ENCODE results near the gene METAP1.
"Not testable (repeated sequence)": the region's sequence is repeated elsewhere in the genome, so short reads cannot be mapped to it uniquely, and the experiment has no call there.

The METAP1 gene

DNA sequence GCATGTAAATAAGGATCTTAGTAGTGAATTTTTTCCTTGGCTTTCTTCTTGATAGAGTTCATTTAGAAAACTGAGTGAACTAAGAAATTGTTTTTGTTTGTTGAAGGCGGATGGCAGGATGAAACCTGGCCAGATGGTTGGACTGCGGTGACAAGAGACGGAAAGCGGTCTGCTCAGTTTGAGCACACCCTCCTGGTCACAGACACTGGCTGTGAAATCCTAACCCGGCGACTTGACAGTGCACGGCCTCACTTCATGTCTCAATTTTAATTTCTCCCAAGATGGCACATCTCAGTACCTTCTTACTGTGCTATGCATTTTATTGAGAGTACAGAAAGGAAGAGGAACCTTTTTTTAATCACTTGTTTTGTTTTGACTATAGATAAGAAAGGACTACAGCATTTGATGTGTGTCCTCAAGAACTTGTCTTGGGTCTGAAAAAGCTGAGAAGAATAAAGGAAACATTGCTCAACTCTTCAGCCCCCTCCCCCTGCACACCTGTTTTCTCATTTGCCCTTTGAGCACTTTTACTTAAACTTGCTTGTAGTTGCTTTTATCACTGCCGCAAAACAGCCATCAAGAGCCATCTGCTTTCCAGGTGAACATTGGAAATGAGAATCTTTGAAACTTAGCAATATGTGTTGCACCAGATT, 65.7 kb downstream of the METAP1 start:
- DNase-seq = no peak

DNA sequence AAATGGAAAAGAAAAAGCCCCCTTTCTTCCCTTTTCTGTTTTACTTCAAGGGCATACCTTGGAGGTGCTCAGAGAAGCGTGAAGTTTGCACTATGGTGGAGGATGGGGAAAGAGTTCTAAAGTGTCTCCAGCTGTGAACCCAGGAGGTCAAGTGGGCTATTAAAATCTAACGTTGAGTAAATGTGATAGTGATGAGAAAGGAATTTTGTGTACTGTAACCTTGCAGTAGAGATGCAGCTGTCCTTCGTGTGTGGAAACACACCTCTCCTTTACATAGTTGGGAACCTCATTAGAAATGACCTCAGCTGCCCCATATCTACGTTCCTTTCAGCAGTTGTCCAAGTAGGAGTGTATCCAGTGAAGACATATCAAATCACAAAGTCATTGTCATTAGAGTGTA, 66.6 kb downstream of the METAP1 start:
- peak; percentile 45 for DNase-seq

DNA sequence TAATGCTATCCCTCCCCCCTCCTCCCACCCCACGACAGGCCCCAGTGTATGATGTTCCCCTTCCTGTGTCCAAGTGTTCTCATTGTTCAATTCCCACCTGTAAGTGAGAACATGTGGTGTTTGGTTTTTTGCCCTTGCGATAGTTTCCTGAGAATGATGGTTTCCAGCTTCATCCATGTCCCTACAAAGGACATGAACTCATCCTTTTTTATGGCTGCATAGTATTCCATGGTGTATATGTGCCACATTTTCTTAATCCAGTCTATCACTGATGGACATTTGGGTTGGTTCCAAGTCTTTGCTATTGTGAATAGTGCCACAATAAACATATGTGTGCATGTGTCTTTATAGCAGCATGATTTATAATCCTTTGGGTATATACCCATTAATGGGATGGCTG, 70.0 kb downstream of the METAP1 start:
- DNase-seq = not testable (repeated sequence)

DNA sequence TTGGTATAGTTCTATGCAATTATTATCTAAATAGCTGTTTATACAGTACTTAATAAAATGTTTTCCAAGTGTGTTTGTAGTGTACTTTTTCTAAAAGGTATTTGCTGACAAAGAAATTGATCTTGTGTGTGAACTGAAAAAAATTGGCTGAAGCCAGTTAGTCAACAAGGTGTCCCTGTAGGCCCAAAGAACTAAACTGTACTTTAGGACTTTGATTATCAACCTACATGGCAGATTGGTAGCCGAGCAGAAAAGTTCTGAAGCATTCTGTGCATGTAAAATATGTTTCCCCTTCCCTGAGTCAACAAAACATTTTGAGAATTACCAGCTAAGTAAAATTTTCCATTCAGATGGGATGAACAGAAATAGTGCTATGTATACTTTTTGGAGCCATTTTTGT, 72.1 kb downstream of the METAP1 start:
- DNase-seq = no peak

DNA sequence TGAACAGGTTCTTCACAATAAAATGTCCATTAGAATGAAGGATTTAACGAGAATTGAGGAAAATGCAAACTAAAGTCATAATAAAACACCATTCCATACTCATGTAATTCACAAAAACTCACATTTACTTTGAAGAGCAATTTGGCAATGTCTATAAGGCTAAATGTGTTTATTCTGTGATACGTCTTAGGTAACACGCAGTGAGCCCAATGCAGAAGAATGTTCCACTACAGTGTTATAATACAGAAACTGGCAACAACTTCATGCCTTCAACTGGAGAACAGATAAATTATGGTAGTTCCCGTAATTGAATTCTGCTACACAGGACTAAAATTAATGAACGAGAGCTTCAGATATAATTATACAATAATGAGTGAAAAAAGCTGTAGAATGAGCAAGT, 75.6 kb downstream of the METAP1 start:
- no peak for DNase-seq

DNA sequence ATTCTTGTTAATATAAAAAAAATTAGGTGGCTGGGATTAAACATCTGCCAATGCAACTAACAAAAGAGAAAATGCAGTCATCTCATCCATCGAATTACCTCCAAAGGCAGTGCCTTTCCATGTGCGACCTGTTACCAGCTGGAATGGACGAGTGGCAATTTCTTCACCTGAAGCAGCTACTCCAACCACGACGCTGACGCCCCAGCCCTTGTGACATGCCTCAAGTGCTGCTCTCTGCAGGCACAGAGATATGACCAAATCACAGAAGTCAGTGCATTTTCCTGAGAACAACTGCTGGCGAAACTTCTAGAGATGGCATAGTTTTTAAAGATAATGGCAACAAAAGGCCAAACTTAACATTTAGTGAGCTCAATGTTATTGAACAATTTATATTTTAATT, 79.3 kb downstream of the METAP1 start:
- no peak for DNase-seq

DNA sequence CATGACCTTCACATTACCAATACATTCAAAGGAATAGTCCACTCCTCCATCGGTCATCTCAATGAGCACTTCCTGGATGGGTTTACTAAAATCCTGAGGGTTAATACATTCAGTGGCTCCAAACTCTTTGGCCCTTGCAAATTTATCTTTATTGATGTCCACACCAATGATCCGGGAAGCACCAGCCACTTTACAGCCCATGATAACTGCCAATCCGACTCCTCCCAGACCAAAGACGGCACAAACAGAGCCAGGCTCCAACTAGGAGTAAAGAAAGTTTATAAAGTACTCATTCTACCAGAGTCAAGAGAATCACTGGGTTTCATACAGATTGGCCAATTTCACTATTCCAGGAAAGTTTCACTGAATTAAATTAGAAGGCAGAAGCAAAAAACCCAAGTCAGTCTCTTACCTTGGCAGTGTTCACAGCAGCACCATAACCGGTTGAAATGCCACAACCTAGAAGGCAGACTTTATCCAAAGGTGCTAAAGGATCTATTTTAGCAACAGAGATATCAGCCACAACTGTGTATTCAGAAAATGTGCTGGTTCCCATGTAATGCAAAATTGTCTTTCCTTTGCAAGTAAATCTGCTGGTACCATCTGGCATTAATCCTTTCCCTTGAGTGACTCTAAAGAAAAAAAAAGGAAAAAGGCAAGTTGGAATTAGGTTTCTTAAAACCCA, 80.9 kb downstream of the METAP1 start:
- DNase-seq = no peak

DNA sequence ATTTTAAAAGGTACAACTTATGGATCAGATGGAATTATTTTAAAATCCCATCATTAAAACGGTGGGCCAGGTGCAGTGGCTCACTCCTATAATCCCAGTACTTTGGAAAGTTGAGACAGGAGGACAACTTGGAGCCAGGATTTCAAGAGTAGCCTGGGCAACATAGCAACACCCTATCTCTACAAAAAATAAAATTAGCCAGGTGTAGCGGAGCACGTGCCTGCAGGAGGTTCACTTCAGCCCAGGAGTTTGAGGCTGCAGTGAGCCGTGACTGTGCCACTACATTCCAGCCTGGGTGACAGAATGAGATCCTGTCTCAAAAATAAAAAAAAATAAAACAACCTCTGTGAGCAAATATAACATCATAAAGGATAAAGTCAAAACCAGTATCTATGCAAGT, 81.7 kb downstream of the METAP1 start:
- no peak for DNase-seq

DNA sequence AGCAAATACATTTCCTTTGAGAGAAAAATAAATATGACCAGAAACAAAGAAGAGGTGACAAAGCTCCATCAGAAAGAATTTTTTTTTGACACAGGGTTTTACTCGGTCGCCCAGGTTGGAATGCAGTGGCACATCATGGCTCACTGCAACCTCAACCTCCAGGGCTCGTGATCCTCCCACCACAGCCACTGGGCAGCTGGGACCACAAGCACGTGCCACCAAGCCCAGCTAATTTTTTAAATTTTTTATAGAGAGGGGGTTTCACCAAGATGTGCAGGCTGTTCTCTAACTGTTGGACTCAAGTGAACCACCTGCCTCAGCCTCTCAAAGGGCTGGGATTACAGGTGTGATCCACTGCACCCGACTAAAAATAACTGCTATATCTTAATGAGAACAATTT, 82.8 kb downstream of the METAP1 start:
- no peak for DNase-seq

DNA sequence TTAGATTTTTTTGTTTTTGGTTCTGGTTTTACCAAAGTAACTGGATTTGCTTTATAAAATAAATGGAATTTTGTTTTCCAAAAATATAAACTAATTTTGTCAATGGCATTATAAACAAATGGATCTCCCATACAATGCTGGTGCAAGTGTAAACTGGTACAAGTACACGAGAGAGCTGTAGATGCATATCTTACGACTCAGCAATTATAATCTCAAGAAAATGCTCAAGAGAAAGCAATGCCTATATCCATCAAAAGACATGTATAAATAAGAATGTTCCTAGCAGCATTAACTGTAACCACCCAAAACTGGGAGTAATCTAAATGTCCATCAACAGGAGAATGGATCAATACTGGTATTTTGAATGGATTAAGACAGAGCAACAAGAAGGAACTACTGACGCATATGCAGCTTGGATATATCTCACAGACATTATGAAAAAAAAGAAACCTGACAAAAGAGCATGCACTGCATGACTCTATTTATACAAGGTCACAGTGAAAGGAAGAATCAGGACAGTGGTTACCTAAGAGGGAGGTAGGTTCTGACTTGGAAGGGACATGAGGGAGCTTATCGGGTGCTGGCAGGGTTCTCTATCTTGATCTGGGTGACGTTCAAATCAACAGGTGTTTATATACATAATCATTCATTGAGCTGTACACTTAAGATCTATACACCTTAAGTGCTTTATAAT, 83.6 kb downstream of the METAP1 start:
- DNase-seq = no peak

DNA sequence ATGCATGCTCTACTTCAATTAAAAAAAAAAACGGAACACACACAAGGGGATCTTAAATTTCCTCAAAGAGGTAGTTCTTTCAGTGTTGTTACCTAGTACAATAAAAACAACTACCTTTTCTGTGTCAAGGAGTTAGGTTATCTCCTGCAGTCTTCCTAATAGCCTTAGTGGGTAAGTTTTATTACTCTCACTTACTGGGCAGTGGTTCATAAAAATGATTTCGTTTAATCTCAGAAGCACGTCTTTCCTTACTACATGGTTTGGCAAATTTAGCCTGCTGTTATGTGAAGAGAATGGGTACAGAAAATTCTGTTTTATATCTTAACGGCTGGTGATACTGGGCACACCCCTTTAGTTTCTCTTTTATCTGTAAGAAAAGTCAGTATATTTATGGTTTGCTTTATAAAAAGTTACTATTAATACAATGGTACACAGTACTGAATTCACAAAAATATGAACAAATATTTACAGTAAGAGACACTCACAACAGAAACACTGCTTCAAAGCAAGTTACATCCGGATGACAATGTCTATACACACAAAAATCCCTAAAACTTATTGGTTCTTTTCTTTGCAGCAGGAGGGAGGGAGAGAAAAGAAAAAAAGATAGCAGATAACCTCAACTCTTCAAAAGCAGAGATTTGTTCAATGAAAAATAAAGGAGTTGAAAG, 84.2 kb downstream of the METAP1 start:
- no peak for DNase-seq

DNA sequence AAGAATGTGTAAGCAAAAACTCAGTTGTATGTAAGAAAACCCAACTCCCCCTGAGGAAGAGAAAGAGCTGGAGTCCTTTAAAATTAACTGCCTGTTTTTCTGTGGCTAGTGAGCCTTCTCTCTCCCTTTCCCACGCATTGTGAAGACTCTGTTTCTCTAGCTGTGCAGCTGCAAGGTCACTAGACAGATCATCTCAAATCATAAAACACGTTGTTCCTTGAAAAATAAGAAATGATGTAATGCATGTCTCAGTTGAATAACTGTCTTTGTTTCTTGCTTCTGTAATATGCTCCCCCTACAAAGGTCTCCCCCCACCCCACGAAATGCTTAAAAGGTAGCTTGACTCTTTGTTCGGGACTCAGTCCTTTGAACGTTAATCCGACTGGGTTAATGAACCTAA, 85.3 kb downstream of the METAP1 start:
- not testable (repeated sequence) for DNase-seq

DNA sequence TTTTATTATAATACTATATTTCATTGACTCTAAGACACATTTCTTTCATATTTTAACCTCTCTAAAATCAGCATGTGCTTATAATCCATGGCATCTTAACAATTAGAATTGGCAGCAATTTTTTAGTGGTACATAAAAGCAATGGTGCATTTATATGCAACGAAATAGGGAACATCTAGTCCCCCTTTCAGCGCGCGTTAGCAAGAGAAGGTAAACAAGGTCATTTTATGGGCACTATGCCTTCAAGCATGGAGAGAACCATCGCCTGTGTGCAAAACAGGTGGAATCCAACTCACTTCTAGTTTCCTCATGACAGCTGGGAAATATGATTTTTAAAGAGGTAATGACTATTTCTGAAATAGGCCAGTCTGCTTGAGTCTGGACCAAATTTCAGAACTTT, 86.7 kb downstream of the METAP1 start:
- DNase-seq = no peak

DNA sequence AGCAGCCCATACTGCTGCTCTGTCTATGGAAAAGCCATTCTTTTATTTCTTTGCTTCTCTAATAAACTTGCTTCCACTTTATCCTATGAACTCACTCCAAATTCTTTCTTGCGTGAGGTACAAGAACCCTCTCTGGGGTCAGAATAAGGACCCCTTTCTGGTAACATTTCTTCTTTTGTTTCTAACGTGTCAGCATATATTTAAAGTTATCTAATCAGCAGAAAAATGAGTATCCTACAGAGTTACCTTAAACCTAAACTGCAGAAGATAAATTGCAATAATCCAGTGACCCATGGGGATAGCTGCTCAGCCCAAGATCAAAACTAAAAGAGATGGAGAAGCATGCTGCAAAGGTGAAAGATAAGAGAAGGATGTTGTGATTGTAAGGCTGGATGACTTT, 89.1 kb downstream of the METAP1 start:
- no peak for DNase-seq

DNA sequence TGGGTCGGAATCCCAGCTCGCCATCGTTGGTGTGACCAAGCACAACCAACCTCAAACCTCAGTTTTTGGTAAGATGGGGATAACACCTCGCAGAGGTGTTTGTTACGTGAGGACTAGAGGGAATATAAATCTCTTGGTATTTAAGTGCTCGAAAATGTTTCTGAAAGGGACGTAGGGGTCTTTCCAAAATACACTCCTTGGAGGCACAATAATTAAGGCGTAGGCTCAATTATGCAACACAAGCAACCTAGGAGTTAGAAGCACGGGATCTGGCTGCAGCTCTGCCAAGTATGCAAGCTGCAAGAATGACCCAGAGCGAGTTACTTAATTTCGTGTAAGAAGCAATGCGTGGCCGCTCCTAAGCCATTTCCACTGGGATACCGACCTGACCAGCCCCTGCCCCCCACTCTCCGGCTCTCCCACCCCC, 92.5 kb downstream of the METAP1 start:
- DNase-seq = peak; percentile 65

DNA sequence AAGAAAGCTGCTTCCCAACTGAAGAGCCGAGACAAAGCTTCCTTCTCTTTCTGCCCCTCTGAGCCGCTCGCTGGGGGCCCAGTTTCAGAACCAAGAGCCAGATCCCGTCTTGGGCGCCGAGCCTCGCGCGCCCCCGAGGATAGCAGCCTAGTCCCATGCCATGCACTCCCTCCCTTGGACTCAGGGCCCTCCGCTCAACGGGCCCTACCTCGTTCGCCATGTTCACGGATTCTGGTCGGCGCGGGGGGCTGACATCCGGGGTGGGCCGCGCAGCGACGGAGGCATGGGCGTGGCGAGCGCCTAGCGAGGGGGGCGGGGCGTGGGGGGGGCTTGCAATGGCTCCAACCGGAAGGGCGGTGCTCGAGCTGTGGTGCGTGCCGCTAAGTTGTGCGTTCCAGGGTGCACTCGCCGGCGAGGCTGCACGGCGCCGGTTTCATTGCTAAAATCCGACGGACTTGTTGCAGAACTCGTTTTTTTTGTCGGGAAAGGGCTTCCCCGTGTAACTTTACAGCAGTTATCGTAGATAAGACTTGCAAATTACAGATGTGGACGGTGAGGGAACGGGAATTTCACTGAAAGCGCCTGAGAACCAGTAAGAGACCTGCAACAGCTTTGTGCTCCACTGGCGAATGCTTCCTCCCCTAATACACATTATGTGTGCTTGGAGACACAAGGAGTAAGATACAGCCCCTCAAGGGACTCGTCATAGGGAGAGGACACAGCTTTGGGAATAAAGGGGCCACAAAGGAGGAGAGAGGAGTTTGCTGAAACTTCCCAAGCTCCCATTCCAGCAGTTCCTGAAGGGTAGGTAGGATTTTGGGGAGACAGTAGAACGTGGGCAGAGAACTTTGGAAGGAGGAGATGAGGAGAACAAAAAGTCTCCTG, 93.2 kb downstream of the METAP1 start, which contains the start of gene ADH5:
Gene ADH5 (minus strand): TSS at position 308 of the 885 bp plus-strand sequence. CDS start 88 bp downstream, at position 220.
- peak; percentile 87 for DNase-seq

DNA sequence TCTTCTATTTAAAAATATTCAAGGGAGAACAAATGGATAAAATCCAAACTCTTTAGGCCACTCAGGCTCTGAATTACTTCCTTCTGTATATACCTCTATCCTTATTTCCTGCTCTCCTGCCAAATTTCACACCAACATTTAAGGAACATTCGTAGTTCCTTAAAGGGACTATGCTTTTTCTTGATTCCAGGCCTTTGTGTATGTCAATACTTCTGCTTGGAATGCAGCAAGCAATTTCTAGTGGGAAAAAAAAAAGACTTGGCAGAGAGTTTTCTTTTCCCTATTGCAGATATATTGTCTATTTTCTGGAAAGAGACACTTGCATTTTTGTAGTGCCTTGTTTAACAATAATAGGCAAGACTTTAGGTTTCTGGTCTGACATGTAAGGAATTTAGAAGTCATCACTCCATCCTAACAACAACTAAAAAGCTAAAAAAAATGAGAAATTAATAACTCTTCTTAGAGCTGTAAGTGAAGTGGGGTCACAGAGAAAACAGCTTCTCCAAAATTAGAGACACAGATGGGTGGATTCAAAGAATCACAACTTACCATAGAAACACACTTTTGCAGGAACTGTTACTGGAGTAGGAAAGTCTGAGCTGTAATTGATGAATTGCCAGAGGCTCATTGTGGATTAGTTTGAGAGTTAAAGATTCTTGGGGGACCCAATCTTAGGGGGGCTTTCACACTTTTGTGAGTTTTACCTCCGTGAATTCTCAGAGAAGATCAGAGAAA, 95.1 kb downstream of the METAP1 start:
- no peak for DNase-seq

DNA sequence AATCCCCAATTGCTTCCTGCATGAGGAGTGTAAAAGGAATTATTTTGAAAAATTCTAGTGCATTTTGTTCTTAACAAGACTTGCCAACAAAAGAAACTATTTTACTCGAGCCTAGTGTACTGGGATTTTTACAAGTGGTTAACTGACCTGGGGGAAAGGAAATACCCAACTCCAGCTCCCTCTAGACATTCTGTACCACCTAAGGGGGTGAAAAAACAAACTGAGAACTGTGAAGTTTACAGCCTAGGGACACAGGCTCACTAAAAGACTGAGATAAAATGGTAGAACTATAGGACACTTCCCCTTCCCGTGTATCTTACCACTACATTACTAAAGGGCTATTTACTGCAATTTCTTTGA, 95.7 kb downstream of the METAP1 start:
- no peak for DNase-seq

DNA sequence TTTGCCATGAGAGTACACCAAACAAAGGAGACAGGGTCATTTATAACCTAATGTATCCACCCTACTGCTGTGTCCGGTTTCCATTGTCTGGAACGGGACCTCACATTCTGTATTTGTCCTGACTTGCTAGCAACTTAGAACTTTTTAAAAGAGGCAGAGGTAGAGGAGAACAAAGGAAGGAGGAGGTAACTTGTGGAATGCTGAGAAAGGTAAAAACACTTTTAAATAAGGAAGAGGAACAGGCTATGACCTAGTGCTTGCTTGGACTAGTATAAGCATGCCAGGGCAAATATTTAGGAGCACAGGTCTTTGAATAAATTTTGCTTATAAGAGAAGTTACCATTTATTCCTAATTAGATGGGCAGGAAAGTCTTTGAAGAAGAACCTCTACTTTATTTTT, 96.3 kb downstream of the METAP1 start:
- not testable (repeated sequence) for DNase-seq

DNA sequence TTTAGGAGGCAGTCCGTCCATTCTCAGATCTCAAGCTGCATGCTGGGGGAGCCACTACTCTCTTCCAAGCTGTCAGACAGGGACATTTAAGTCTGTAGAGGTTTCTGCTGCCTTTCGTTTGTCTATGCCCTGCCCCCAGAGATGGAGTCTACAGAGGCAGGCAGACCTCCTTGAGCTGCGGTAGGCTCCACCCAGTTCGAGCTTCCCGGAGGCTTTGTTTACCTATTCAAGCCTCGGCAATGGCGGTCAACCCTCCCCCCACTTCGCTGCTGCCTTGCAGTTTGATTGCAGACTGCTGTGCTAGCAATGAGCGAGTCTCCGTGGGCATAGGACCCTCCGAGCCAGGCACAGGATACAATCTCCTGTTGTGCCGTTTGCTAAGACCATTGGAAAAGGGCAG, 103.8 kb downstream of the METAP1 start:
- DNase-seq = peak; percentile 43

DNA sequence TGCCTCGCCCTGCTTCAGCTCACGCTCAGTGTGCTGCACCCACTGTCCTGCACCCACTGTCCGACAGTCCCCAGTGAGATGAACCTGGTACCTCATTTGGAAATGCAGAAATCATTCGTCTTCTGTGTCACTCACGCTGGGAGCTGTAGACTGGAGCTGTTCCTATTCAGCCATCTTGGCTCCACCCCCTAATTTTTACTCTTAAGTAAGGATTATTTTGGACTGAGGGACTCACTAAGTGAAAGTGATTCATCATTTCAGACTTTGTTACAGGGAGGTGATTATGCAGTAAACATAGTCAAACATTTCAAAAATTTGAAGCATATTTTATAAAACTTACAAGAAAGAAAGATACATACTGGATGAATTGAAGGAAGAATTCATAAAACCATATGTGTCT, 104.3 kb downstream of the METAP1 start:
- peak; percentile 9 for DNase-seq

DNA sequence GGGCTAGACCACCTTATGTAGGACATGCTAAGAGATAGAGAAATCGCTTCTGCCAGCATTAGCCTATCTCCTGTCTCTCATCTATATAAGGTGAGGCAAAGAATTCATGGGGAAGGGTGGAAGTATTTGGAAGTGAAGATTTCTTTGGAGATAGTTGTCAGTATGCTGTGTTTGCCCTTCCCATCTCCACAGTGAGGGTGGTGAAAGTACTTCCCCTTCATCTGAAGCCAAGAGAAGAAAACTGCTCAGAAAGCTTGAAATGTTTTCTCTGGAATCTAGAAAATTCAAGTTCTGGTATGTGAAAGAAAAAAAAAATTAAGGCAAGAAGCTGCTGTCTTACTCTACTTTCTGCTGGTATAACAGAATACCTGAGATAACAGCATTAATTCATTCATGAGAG, 105.4 kb downstream of the METAP1 start:
- no peak for DNase-seq
